ENCODE measurements around the gene DENND5B. TPM values are rescaled to one million over a fixed set of nuclear protein-coding genes. Genes with fewer than 3 reads are reported as not detected.
A peak's percentile ranks its signal among the peaks of the same experiment; 100 is the strongest.
"Not testable (repeated sequence)": the region's sequence is repeated elsewhere in the genome, so short reads cannot be mapped to it uniquely, and the experiment has no call there.

The DENND5B gene
- polyA plus RNA-seq, 3 donors: 26.9 to 32.1 (median 28.4) TPM

DNA sequence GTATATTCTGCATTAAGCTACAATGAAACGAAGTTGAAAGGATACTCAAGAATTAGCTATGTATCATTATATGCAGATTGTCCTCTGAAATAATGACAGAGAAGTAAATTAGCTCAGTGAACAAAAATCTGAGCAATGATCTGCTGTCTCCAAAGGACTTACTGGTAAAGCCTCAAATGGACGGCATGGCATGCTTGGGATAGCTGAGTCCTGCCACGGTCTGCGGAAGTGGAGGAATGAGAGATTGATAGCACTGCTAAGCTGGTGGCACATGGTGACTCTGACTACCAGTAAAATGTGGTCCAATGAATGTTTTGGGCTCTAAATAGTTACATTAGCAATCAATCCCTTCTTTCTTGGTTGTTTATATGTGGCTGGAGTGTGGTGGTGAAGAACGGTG is 3.7 kb upstream of the DENND5B start:
- DNase-seq (ENCODE audit: low read depth in 3 of 3, low spot score in 2 of 3): peak in 1 of 3 donors; percentile 45

DNA sequence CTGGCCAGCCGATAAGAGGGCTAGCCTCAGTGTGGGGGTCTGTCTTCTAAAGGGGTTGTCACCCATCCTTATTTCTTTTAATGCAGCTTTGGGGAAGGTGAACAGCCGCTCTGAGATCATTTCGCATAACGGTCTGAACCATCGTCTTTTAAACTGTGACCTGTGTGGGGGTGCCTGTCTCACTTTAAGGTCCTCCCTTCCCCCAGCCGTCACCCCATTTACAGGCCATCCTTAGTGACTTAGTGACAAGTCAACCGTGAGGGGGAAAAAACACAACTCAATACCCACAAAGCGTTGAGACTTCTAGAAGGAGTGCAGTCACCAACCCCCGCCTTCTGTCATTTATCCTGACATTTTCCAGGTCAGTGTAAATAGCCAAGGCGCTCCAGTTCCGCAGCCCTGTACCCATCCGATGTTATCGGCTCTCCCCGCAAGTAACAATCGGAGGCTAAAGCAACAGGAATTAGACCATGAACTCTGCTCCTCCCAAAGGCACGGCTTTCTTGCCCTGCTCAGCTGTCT is 505 bp upstream of the DENND5B start:
- peak in 1 of 3 donors; percentile 51 for DNase-seq (ENCODE audit: low read depth in 3 of 3, low spot score in 2 of 3)

DNA sequence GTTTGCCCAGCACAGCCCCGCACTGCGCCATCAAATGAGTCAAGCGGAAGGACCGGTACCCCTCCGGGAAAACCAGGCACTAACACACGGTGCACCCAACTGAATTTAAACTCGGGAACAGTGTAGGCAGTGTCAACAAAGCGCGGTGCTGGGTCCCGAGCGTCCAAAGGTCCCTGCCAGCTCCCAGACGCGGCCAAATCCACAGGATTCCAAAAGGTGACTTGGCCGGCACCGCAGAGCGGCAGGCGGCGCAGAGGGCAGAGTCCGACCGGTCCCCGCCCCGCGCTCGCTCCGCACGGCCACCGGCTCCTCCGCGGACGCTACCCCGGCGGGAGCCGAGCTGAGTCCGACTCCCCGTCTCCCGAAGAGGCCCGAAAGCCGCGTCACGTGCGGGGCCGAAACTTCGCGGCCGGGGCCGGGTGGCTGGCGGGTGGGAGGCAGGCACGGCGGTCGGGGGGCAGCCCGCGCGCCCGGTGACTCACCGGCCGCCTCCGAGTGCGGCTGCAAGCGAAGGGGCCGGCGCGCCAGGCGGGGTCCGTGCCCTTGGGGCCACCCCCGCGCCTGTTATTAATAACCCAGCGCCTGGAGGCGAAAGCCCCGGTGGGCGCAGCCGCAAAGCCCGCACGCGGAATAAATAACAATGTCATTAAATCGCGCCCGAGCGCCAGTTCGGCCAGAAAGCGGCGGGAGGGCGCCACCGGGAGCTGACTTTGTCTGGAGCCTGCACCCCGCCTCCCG is 863 bp downstream of the DENND5B start:
- peak in 2 of 3 donors; percentile 48 to 56 for DNase-seq (ENCODE audit: low read depth in 3 of 3, low spot score in 2 of 3)

DNA sequence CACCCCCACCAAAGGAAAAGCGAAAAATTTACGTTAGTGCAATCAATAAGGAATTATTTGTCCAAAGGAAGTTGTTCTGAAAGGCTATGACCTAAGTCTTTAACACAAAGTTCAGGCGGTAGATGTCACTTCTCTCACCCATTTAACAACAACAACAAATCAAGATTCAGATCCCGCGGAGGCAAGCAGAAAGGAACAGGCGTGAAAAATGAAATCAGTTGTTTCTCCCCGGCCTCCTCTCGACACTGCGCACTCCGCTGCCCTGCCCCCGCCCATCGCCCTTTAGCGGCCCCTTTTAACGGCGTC is 1.4 kb downstream of the DENND5B start:
- DNase-seq (ENCODE audit: low read depth in 3 of 3, low spot score in 2 of 3): no peak

DNA sequence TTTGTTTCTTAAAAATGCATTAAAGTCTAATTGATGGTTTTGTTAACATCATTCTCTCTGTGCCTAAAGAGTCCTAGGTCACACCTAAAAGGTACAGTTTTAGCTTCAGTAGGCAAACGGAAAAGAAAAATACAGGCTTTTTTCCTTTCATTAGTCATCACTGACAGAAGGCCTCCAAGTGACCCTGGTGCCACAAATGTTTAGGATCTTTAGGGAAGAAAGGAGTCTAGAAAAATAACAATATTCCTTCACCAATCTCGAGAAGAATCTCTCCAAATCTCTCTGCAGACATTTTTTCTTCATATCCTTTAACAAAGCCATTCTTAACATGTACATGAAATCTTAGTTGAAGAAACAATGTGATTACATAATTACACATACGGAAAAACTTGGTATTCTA is 2.0 kb downstream of the DENND5B start:
- no peak for DNase-seq (ENCODE audit: low read depth in 3 of 3, low spot score in 2 of 3)

DNA sequence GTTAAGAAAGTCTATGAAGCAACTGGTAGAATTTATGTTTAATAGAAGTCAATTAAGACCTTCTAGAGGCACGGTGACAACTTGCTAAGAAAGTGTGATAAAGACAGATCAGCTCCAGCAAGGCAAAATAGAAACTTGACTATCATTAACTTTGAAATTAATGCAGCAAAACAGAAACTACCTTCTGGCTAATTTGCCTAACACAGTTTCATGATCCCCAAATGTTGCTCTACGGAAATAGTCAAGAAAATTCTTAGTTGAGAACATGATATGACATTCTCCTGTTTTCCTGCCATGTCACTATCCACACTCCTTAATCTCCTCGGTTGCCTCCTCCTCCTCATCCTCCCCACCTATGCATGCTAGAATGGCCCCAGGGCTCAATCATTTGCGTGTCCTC is 4.2 kb downstream of the DENND5B start:
- DNase-seq (ENCODE audit: low read depth in 3 of 3, low spot score in 2 of 3): no peak

DNA sequence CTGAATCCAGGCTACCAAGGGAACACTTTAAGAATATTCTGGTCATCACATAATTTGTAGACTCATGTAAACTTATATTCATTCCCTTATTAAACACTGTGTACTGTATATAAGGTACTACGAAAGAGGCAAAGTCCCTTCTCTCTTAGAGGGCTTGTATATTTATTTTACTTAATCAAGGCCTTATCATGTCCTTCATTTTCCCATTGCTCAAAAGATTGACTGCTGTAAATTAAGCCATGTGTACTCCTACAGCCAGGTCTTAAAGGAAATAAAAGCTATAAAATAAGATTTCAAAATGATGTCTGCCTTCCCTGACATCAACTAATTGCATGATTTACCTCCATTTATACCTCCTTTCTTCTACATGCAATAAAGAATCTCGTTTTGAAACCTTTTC is 5.0 kb downstream of the DENND5B start:
- DNase-seq (ENCODE audit: low read depth in 3 of 3, low spot score in 2 of 3): no peak

DNA sequence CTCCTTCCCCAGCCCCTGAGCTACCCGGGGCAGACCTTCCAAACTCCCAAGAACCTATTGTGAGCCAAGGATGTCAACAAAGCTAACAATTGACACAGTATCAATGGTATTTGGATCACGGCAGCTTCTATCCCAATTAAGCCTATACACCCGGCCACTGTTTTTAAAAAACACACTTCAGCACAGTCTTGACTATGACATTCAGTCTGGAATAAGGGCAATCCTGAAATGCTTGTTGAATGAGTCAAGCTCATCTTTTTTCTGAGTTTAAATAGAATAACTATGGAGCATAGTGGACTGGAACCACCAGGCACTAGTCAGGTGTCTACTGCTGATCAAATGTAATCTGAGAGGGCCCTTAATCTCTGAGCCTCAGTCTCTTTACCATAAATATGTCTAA is 5.7 kb downstream of the DENND5B start:
- no peak for DNase-seq (ENCODE audit: low read depth in 3 of 3, low spot score in 2 of 3)

DNA sequence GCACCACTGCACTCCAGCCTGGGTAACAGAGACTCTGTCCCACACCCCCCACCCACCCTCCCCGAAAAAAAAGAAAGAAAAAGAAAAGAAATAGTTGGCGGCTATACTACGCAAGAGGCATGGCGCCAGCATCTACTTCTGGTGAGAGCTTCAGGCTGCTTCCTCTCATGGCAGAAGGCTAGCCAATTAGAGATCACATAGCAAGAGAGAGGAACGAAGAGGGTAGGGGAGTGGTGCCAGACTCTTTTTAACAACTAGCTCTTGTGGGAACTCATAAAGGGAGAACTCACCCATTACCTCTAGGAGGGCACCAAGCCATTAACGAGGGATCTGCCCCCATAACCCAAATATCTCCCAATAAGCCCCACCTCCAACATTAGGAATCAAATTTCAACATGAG is 6.2 kb downstream of the DENND5B start:
- DNase-seq (ENCODE audit: low read depth in 3 of 3, low spot score in 2 of 3): no peak

DNA sequence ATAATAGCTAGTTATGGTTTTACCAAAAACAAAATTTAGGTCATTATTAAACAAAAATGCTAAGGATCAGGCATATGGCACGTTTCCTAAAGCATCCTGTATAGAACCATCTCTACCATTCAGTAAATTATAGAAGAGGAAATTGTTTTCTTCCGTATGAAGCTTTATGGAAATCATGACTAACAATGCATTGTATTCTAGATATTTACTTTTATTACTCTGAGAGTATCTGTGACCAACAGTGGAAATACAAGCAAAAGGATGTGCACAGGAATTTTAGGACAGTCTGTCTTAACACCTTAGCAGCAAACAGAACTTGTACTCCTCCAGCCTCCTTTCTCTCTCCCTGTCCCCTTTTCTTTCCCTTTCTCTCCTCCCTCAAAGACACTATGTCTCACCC is 7.1 kb downstream of the DENND5B start:
- DNase-seq (ENCODE audit: low read depth in 3 of 3, low spot score in 2 of 3): no peak

DNA sequence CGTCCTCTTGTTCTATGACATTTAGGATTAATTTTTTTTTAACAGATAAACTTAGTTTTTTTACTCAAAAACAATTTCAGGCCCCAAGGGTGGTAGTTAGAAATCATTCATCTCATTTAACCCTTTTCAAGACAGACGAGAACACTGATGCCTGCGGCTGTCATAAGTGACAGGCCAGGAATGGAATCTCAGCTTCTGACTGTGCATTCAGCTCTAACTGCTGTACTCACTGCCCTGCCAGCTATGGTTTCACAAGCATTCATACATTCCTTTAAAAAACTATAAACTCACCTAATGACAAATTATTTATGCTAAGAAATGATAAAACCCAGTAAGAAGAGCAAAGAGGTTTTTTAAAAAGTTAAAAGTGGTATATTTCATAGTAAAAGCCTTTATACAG is 8.8 kb downstream of the DENND5B start:
- DNase-seq (ENCODE audit: low read depth in 3 of 3, low spot score in 2 of 3): no peak

DNA sequence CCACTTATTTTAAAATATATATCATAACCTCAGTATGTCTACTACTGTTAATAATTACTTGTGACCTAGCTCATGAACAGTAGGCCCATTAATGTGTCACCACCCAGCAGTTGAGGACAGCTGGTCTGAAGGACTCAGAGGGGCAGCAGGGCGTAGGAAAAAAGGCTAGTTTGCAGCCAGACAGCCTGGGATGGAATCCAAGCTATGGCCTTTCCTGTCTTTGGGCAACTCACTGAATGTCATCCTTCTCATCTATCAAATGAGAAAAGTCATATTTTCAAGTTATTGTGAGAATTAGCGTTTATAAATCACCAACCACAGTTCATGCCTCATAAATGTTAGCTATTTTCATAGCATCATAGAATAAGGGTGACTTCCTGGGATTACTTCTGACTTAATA is 12.3 kb downstream of the DENND5B start:
- DNase-seq (ENCODE audit: low read depth in 3 of 3, low spot score in 2 of 3): no peak

DNA sequence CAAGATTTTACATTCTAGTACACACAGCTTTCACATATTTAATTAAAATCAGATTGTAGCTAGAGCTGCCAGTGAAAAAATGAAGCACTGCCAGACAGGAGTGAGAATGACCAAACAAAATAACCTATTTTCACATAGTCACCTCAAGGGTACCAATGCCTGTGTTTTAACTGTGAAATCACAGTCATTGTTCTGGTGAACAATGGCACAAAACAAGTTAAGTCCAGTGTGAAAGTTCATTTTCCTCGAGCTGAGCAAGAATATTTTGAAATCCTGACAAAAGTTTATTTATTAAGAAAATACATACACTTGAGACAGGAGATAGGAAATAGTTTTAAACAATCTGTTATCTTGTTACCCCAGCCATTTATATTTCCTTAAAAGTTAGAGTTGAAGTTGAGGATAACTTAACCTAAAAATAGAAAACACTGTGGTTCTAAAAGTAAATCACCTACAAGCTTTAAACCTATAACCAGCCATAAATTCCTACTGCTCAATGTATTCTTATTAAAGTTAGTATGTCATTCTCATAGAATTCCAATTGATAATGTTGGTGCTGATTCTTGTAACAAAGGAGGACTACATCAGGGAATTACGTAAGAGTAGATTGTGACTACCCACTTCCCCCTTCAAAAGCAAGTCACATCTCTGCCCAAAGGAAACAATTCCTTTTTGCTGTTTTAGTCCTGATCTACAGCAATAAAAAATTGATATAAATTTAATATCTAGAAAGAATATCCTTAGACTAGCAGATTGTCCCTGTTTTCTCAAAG is 15.9 kb downstream of the DENND5B start:
- DNase-seq (ENCODE audit: low read depth in 3 of 3, low spot score in 2 of 3): no peak

DNA sequence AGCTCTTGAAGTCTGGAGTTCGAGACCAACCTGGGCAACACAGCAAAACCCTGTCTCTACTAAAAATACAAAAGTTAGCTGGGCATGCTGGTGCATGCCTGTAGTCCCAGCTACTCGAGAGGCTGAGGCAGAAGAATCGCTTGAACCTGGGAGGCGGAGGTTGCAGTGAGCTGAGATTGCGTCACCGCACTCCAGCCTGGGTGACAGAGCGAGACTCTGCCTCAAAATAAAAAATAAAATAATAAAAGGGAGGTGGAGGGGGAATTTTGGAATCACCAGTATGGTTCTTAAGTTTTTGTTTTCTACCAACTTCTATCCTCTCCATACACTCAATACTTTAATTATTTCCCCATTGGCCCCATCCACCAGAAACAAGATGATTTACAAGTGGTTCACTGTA is 16.6 kb downstream of the DENND5B start:
- DNase-seq (ENCODE audit: low read depth in 3 of 3, low spot score in 2 of 3): not testable (repeated sequence)

DNA sequence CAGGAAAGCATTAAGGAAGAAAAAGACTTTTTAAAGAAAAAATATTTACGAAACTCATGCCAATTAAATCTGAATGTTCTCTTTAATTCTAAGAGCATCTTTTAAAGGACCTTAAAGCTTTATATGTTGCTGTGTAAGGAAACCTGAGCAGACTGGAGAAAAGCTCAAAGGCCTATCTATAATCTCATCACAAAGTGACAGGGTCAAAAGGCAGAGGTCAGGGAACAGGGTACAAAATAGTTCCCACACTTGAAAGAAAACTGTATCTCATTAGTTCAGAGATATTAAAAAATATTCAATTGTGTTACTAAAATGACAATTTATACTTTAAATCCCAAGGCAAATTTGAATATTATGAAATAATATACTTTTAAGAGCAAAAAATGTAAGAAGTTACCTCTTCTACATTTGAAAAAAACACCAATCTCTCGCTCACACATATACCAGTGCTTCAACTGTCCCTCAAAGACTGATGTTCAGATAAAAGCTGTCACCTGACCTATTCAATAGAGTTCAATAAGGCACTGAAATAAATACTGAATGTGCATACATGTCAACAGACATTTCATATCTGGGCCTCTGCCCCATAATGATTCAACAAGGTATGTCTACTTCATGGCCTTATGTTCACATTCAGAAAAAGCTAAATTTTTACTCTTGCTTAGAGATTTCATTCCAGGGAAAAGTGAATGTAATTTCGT is 17.9 kb downstream of the DENND5B start:
- no peak for DNase-seq (ENCODE audit: low read depth in 3 of 3, low spot score in 2 of 3)

DNA sequence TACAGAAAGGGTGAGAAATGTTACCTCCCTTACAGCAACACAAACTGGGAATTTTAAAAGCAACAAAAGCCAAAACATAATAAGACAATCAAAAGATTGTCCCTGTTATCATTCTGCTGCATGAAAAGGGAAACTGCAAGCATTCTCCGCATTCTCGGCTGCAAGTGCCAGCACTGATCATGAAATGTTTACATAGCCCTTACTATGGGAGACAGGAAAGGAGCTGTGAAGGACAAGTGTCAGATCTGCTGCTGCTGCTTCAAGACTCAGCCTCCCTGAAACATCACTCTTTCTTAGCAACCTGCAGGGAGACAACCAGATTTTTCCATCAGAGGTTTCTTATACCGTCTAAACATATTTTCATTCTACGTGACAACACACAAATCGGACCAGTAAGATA is 20.1 kb downstream of the DENND5B start:
- no peak for DNase-seq (ENCODE audit: low read depth in 3 of 3, low spot score in 2 of 3)

DNA sequence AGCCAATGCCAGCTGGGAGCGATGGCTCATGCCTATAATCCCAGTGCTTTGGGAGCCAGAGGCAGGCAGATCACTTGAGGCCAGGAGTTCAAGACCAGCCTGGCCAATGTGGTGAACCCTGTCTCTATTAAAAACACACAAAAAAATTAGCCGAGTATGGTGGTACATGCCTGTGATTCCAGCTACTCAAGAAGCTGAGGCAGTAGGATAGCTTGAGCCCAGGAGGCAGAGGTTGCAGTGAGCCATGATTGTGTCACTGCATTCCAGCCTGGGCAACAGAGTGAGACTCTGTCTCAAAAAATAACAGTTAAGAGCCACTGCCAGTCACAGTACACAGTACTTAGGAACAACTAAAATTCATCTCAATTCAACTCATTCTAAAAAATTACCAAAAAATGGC is 21.4 kb downstream of the DENND5B start:
- DNase-seq (ENCODE audit: low read depth in 3 of 3, low spot score in 2 of 3): not testable (repeated sequence)

DNA sequence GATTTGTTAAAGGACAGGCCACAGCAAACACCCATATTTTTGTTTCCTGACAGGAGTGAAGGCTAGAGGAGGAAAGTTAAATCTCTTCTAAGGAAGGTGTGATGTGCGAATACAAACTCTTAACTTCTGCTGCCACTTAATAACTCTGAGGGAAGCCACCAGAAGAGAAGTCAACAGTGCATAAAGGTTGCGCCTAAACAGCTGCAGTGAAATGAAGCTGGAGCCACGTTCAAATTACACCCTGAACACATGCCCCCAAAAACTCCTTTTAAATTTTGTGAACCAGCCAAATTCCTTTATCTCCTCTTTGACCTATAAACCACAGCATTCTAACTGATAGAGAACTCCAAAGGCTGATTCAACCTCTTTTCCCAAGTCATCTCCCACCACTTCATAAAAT is 22.4 kb downstream of the DENND5B start:
- DNase-seq (ENCODE audit: low read depth in 3 of 3, low spot score in 2 of 3): no peak

DNA sequence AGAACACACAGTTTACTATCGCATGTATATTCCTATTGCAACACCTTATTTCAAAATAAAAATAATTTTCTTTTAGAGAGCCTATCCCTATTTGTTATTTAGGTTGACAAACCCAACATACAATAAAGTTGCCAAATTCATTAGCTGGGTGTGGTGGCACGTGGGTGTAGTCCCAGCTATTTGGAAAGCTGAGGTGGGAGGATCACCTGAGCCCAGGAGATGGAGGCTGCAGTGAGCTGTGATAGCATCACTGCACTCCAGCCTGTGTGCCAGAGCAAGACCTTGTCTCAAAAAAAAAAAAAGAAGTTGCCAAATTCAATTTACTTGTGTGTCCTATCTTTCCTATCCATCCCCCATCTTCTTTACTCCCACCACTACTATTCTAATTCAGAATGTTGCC is 23.9 kb downstream of the DENND5B start:
- no peak for DNase-seq (ENCODE audit: low read depth in 3 of 3, low spot score in 2 of 3)

DNA sequence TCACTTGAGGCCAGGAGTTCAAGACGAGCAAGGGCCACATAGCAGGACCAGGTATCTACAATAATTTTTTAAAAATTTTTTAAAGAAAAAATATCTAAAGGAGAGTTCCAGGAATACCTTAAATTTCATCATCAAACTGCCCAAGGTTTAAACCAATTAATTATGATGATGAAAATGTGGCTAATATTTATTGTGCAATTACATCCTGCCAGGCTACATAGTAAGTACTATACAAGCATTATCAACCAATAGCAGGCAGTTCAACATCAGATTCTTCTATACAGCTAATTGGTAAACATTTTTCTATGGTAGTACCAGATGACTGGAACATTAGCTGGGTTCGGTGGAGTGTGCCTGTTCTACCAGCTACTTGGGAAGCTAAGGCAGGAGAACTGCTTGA is 24.4 kb downstream of the DENND5B start:
- no peak for DNase-seq (ENCODE audit: low read depth in 3 of 3, low spot score in 2 of 3)

DNA sequence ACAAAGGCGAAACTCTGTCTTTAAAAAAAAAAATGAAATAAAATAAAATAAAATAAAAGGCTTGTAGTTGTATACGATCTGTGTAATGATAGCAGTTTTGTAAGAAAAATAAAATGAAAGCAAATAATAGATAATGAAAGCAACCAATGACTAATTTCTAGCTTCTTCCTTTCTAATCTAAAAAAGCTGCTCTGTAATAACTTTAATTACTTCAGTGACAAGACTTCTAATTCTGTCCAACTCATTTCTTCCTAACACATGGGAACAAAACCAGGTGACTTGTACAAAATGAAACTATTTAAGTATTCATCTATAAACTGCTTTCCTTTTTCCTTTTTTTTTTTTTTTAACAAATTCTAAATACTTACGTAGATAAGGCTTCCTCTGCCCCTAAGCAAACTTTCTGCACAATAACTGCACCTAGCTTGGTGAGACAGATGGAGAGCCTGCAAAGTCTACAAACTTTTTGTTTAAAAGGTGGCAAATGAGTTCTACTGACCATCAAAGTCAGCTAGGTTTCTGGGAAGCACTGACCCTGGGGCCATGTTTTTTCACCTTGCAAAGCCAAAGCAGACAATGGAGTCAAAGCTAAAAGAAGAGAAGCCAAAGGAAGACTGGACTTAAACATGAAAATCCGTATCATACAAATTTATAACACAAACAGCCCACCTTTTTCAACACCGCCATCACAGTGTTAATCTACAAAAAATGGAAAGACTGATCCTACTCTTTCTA is 28.2 kb downstream of the DENND5B start:
- no peak for DNase-seq (ENCODE audit: low read depth in 3 of 3, low spot score in 2 of 3)

All from right renal cortex interstitium (tissue), 3 donors.